Dermis blood vessel endothelial cell (primary cell): ENCODE measurements around the gene ACY1. TPM values are rescaled to one million over a fixed set of nuclear protein-coding genes. Genes with fewer than 3 reads are reported as not detected.
A peak's percentile ranks its signal among the peaks of the same experiment; 100 is the strongest.
"Not testable (repeated sequence)": the region's sequence is repeated elsewhere in the genome, so short reads cannot be mapped to it uniquely, and the experiment has no call there.

Experiments used
- DNase-seq: peaks from one replicate; pipeline ENCODE4 v3.0.0; 2010
- total RNA-seq: library from RNA; depleted of rRNA; stranded (reverse); fragments of >200 nt; gene quantifications from 2 replicates; pipeline ENCODE4 v1.2.3, GENCODE V29; 2014

Gene ACY1
- total RNA-seq, 1 donor from 2014 or later = 22.6 TPM

DNA sequence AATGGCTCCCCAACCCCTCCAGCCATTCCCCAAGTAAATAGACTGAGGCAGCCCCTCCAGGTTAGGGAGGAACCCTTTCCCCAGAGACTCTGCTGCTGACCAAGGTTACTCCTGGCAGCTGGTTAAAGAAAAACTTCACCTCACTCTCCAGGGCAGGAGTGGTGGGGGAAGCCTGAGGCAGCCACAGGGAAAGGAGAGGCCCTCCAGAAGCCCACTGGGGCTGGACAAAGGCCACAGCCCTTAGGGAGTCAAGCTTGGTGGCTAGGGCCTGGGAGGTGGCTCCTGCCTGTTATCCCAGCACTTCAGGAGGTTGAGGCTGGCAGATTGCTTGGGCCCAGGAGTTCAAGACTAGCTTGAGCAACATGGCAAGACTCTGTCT, 923 bp downstream of the ACY1 start:
- no peak for DNase-seq

DNA sequence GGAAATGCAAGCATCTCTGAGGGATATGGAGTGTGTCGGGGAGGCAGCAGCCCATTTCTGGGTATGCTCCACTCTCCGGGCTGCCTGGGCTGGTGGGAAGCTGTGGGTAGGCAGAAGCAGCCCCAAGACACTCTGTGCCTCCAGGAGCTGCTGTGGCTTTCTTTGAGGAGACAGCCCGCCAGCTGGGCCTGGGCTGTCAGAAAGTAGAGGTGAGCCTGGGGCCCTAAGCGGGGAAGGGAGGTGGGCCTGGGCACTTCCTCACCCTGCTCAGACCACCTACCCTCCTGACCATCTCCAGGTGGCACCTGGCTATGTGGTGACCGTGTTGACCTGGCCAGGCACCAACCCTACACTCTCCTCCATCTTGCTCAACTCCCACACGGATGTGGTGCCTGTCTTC, 1.7 kb downstream of the ACY1 start:
- DNase-seq = no peak

DNA sequence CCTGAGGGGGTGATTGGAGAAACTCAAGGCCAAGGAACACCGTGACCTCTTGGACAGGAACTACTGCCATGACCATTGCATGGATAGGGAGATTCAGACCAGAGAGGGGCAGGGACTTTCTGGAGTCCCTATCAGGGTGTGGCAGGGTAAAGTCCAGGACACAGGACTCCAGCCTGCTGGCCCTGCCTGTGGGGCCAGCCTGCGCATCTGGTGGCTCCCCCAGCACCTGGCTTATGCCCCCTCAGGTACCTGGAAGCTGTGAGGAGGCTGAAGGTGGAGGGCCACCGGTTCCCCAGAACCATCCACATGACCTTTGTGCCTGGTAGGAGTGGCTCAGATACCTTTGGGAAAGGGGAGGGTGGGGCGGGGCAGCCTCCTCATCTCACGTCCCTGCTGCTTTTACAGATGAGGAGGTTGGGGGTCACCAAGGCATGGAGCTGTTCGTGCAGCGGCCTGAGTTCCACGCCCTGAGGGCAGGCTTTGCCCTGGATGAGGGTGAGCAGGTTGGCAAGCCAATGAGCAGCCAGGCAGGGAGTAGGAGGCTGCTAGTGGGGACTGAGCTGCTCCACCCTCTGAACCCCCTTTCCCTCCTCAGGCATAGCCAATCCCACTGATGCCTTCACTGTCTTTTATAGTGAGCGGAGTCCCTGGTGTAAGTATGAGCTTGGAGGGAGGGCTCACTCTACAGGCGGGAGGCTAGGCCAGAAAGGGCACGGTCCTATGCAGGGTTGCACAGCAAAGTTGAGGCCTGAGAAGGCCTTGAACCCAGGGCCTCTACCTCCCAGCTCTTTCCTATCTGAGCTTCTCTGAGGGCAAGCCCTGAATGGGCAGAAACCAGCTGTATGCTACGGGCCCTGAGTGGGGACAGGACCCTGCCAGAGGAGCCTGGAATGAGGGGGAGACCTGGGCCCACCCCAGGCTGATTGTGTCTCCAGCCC, 2.9 kb downstream of the ACY1 start:
- DNase-seq = no peak

DNA sequence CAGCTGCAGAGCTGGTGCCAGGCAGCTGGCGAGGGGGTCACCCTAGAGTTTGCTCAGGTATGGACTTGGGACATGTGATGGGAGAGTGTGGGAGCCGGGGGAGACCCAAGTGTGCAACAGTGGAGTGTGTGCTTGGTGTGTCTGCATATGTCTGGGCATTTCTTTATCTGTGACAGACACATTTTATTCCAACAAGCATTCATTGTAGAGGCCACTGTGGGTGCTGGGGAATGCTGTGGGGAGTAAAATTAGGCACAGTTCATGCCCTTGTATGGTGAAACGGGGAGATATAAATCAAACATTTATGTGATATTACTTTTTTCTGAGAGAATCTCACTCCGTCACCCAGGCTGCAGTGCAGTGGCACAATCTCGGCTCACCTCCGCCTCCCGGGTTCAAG, 4.2 kb downstream of the ACY1 start:
- no peak for DNase-seq

DNA sequence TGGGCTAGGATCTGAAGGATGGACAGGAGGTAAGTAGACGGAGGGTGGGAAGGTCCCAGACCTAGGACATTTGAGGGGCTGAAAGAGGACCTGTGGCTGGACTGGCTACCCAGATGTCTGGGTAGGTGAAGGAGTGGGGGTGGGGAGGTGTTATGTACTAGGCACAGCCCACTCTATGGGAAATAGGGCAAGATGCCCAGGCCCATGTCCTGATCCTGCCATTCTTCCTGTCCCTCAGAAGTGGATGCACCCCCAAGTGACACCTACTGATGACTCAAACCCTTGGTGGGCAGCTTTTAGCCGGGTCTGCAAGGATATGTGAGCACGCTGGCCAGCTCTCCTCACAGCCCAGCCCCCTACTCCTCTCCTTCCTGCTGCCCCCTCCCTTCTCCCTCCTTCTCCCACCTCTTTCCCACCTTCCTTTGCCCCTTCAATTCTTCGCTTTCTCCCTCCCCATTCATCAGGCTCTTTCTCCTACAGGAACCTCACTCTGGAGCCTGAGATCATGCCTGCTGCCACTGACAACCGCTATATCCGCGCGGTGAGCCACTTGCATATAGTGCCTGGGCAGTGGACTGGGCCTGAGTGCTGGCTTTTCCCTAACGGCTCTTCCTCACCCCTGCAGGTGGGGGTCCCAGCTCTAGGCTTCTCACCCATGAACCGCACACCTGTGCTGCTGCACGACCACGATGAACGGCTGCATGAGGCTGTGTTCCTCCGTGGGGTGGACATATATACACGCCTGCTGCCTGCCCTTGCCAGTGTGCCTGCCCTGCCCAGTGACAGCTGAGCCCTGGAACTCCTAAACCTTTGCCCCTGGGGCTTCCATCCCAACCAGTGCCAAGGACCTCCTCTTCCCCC, 5.2 kb downstream of the ACY1 start:
- DNase-seq = no peak

DNA sequence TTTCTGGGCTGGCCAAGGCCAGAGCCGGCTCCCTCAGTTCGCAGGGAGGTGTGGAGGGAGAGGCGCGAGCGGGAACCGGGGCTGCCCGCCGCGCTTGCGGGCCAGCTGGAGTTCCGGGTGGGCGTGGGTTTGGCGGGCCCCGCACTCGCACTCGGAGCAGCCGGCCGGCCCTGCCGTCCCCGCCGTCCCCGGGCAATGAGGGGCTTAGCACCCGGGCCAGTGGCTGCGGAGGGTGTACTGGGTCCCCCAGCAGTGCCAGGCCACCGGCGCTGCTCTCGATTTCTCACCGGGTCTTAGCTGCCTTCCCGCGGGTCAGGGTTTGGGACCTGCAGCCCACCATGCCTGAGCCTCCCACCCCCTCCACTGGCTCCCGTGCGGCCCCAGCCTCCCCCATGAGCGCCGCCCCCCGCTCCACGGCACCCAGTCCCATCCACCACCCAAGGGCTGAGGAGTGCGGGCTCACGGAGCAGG, 7.2 kb downstream of the ACY1 start:
- DNase-seq = not testable (repeated sequence)

DNA sequence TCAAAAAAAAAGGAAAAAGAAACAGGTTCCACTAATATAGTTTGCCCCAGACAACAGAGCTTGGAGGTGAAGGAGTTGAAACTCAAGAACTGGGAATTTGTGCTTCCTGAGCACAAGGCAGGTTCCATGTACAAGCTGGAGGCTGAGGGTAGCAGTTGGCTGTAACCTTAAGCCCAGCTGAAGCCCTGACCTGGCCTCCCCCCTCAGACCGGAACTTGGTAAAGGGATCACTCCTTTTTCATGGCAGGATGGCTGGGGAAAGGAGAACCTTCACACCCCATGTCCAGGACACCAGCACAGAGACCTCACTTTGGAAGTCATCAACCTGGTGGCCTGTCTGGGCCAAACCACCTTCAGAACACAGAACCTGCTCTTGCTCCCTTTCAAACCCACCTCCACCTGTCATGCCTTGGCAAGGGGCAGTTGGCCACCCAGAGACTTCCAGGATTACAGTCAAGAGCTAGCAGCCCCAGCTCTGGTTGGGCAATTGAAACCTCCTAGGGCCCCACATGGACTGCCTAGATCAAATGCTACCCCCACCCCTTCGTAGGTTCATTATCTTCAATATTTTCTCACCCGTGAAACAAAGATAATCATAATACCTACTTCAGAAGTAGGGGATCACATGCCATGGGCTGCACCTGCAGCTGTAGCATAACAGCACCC, 8.8 kb downstream of the ACY1 start:
- DNase-seq = no peak

DNA sequence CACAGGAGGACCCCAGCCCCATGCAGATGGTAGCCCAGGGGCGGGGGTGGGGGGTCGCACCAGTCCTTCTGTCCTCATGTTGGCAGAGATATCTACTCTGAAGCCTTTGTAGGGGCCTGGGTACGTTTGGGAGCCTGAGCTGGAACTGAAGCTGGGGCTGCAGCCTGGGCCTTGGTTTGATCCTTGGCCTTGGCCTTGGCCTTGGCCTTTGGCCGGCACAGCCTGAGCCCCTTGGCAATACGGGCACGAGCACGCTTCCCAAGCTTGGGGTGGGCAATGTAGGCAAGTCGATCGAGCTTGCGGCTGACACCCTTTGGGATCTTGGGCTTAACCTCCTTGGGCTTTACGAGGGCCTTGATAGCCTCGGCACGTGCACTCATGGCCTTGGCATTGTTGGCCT, 10.3 kb downstream of the ACY1 start:
- DNase-seq = not testable (repeated sequence)

DNA sequence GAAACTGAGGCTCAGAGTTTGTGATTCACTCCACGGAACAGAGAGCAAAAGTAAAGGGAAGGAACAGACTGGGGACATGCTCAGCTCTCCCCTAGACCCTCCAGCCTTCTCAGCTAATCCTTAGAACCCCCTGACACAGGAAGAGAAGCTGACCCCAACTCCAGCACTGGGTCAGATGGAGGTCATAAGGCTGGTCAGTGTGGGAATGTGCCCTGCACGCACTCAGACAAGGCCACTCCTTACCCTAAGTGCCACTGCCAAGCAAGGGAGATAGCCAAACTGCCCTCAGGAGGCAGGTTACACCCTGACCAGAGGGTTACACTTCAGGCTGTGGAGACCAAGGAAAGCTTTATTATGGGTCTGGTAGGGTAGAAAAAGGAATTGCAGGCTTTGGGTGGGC, 11.2 kb downstream of the ACY1 start:
- DNase-seq = no peak

DNA sequence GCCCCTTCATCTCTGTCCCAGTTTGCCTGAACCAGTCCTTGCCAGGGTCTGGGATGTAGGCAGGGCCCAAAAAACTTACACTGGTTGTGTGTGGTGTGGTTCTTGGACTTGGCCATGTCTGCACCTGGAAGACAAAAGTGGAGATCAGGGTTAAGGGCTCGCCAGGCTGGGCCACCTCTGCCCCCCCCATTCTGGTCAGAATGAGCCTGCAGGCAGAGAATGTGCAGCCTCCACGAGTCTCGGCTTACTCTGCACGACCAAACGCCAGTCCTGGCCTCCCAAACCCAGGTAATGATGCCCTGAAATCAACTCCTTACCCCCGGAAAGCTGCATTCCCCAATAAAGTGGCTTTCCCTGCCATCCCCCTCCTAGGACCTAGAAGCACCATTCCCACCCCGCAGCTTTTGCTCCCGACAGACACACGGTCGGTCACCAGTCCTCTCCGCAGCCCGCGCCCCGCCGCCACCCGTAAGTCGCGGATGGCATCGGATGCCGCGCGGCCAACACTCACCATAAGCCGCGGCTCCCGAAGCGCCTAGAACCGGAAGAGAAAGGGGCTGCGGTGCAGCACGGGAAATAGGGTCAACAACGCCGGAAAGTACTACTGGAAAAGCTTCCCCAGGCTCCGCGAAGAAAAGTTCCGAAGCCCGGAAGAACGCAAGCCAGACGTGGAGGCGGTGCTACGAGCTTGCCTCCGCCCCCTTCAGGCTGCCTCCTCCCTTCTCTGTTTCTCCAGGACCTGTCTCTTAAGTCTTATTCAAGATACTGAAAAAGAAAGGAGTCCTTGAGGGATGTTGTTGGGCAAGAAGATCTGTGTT, 12.2 kb downstream of the ACY1 start, which contains the start of gene RPL29:
RPL29 (minus strand) TSS at position 550 of the 818 bp plus-strand sequence; CDS start at position 116, 434 bp downstream.
- peak; percentile 97 for DNase-seq

DNA sequence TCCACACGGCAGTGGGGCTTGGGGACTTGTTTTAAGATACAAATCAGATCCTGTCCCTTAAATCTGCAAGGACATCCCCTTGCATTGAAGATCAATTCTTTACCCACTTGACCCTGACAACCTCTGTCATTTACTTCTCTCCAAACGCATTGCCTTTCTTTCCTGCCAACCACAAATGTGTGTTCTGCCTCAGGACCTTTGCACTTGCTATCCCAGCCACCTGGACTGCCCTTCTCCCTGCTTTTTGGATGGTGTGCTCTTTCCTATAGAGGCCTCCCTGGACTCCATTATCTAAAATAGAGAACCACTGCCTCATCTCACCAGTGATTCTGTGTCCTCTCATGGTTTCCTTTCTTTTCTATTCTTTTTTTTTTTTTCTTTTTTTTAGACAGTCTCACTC, 13.8 kb downstream of the ACY1 start:
- DNase-seq = no peak

DNA sequence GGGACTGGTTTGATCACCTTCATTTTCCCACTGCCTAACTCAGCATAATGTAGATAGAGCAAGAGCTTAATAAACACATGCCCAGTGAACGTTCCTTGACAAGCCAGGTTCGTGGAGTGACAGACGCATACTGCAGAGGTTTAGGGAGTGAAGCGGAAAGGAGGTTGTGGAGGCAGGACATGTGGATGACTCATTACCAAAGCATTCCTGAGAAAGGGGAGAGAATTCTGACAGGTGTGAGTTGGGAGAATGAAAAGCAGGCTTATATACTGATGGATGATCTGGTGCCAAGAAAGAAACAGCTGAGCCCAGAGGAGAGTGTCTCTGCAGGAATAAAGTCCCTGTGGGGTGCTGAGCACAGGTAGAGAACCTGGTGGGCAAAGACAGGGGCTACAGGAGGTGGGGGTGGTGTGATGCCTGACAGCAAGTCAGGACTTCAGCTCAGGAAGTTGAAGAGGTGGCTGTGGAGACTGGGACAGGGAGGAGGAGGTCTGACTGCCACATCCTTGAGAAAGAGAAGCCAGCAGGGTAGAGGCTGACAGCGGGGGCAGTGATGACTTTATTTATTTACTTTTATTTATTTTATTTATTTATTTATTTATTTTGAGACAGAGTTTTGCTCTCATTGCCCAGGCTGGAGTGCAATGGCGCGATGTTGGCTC, 14.7 kb downstream of the ACY1 start:
- peak; percentile 39 for DNase-seq

DNA sequence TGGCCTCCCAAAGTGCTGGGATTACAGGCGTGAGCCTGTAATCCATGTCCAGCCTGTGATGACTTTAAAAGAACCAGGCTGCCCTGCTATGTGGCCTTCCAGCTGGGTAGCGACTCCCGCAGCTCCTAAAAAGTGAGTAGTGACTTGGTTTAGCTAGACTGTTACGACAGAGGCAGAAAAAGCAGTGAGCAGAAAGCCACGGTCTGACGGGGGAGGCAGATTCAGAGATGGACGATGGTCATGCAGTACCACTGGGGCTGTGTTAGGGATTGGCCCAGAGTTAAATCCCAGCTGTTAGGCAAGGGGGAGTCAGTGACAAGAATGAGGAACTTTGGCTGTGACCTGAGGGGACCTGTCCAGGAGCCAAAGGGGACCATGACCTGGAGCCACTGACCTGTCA, 15.4 kb downstream of the ACY1 start:
- DNase-seq = no peak

DNA sequence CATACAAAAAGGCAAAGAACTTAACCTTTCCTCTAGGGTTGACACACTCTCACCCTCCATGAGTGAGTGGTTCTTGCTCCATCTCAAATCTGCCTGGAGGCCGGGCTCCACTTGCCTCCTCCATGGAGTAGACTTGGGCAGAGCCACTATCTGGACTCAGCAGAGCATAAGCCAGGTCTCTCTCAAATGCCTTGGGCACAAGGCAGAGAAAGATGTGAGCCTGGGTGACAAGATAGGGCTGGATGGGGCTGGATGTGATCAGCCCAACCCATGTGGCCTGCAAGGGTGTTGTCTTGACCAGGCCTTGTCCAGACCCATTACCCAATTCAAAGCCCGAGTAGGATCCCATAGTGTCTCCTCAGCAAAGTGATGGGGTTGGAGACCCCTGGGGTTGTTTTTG, 16.5 kb downstream of the ACY1 start:
- DNase-seq = no peak

DNA sequence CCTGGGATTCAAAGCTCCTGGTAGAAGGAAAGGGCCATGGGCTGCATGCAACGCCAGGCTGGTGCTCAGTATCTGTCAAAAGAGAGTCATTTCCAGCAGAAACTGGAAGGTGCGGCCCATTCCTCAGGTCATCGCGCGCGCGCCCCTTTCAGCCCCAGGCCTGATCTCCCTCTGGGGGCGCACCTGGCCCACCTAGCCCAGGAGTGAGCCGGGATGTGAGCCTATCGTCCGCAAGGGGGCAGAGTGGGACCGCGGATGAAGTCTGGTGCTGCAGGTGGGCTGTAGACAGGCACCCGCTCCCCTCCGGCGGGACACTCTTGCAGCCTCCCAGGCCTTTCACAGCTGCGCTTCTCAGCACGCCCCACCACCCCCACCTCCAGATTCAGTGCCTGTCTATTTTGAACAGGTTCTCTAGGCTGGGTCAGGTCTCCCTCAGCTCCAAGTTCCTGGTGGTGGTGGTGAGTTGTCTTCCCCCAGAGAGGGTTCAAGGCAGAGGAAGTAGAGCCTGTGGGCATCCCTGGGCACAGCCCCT, 18.2 kb downstream of the ACY1 start:
- DNase-seq = peak; percentile 86

DNA sequence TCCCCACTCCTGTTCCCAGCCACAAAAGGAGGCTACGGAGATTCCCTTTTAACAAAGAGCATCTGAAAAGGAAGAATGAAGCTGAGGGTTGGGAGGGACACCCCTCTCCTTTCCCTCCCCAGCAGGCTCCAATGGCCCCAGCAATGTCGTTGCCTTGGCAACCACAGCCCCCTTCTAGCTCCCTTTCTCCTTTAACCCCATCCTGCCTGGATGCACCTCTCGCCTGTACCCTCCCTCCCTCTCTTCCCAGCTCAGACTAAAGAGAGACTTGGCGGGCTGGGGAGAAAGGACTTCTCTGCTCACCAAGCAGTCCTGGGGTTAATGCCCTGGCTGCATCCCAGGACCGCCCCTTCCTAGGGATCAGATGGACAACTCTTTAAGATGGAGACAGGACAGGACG, 19.4 kb downstream of the ACY1 start:
- DNase-seq = no peak

DNA sequence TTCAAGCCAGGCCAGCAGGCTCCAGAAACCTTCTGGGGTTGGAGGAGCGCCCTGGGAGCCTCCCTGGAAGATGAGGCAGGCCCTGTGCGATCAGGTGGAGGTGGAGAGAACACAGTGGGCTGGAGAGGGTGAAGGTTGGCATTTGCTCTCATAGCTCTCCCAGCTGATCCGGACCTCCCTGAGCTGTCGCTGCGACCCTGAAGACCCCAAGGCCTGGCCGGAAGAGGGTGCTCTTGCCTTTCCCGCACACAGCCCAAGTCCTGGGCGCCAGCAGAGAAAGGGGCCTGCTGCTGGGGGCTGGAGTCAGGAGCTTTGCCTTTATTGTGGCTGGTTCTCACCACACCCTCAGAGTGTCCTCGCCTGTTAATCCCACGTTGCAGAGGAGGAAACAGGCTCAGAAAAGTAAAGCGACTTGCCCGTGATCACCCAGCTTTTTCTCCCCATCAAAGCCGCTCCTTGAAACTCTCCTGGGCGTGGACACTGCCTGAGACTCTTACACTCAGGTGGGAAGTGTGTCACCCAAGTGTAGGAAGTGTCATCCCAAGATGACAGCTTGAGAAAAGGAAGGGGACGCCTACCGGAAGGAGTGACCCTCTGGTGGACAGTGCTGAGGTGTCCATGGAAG, 20.9 kb downstream of the ACY1 start:
- DNase-seq = peak; percentile 61

DNA sequence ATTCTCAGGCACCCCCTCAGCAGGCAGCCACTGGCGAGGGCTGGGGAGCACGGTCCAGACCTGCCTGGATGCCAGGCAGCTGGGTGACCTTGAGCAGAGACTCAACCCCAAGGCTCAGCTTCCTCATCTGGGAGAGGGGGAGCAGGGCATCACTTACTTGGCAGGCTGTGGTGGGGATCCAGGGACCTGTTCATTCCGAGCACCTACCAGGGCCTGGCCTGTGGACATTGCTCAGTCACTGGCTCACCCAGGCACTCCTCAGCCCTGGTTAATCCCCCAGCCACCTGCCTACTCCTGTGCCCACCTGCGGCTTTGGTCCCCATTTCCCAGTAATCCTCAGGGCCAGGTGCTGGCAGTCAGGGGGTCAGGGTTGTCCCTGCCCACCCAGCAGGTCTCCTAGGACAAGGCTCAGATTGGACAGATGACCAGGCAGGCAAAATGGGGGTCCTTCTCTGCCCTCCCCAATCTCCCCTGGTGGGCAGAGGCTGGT, 21.6 kb downstream of the ACY1 start:
- DNase-seq = no peak

DNA sequence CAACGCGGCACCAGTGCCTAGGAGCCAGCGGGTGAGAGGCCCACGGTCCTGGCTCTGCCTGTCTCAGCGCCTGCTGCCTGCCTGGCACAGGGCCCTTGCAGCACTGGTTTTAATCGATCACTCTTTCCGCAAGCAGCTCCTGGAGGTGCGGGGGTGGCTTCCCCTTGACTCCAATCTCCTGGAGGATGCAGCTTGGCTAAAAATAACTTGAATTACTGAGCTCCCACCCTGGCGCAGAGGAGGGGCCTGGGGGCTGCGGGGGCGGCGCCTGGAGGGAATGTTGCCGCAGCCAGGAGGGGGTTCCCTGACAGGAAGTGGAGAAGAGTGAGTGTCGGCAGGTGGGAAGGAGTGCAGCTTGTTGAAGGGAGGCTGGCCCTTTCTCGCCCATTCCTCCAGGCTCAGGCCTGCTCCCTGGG, 22.2 kb downstream of the ACY1 start:
- DNase-seq = peak; percentile 76
